ENCODE results near the gene YTHDF1. TPM values are rescaled to one million over a fixed set of nuclear protein-coding genes. Genes with fewer than 3 reads are reported as not detected.
A peak's percentile ranks its signal among the peaks of the same experiment; 100 is the strongest.

Gene YTHDF1
- total RNA-seq, 2 donors from 2014 or later: 64.9 to 73.2 TPM

DNA sequence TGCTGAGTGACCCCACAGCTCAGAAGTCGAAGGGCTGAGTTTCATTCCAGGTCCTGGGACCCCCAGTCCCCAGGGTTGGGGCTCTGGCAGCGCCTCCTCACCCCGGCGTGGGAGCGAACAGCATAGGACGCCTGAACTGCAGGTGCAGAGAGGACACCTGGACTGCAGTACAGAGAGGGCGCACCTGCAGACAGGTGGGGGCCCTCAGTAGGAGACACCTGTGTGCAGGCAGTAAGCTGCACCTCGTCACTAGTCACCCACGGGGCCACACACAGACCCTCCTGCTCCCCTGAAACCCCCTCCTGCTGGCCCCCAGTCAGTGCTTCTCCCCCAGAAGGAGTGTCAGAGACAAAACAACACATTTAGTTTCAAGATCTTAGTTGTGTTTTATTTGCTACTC lies 46.9 kb upstream of the YTHDF1 start:
- Histone ChIP-seq H3K4me1 (ENCODE audit: control insufficient read depth, insufficient read depth, low read length) (no peaks in the 10 kb centered on the region), H3K9ac (ENCODE audit: extremely low read depth, low read length, poor library complexity, severe bottlenecking) (no peak overlapping the region), H3K4me3 (ENCODE audit: low read length) (no peak overlapping the region), H3K36me3 (ENCODE audit: control insufficient read depth, insufficient read depth, low read length) (no peaks in the 10 kb centered on the region), H3K27me3 (ENCODE audit: control insufficient read depth, insufficient read depth, low read length, poor library complexity, severe bottlenecking) (no peaks in the 10 kb centered on the region), H3K27ac (ENCODE audit: low read depth, low read length) (no peak overlapping the region), H3K9me3 (ENCODE audit: control insufficient read depth, low read length) (no peaks in the 10 kb centered on the region)
- 89 to 93% methylated on average over 5 to 9 of the region's 9 CpGs for WGBS, 2 experiments (ENCODE audit: insufficient coverage in 1 of 2, insufficient read length in 1 of 2)
- Mint-ChIP-seq H3K27me3 (ENCODE audit: insufficient read depth) (peaks cover 2% of the 10 kb centered on the region), H3K4me1 (no peaks in the 10 kb centered on the region), H3K27ac (no peak overlapping the region), H3K36me3 (ENCODE audit: low read depth) (no peaks in the 10 kb centered on the region), H3K9me3 (no peaks in the 10 kb centered on the region), H3K4me3 (no peak overlapping the region)
- TF ChIP-seq, protein P1, sequence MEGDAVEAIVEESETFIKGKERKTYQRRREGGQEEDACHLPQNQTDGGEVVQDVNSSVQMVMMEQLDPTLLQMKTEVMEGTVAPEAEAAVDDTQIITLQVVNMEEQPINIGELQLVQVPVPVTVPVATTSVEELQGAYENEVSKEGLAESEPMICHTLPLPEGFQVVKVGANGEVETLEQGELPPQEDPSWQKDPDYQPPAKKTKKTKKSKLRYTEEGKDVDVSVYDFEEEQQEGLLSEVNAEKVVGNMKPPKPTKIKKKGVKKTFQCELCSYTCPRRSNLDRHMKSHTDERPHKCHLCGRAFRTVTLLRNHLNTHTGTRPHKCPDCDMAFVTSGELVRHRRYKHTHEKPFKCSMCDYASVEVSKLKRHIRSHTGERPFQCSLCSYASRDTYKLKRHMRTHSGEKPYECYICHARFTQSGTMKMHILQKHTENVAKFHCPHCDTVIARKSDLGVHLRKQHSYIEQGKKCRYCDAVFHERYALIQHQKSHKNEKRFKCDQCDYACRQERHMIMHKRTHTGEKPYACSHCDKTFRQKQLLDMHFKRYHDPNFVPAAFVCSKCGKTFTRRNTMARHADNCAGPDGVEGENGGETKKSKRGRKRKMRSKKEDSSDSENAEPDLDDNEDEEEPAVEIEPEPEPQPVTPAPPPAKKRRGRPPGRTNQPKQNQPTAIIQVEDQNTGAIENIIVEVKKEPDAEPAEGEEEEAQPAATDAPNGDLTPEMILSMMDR (conservative IDR thresholded peaks at IDR 0.05): no peak
- no peak for DNase-seq

GRCh38 chr20:63261795-63262528 lies 46.0 kb upstream of the YTHDF1 start:
- H3K4me3 Mint-ChIP-seq: no peak overlapping the region

GRCh38 chr20:63261060-63261794 lies 45.3 kb upstream of the YTHDF1 start:
- H3K27ac ChIP-seq (ENCODE audit: low read depth, low read length): peak overlapping the region; percentile 84
- no peak overlapping the region for H3K4me3 Mint-ChIP-seq
- H3K9me3 Mint-ChIP-seq: no peaks in the 10 kb centered on the region
- H3K4me1 ChIP-seq (ENCODE audit: control insufficient read depth, insufficient read depth, low read length): no peaks in the 10 kb centered on the region
- no peak for DNase-seq
- no peaks in the 10 kb centered on the region for H3K36me3 ChIP-seq (ENCODE audit: control insufficient read depth, insufficient read depth, low read length)
- 60 to 76% methylated on average over 18 to 25 of the region's 25 CpGs for WGBS, 2 experiments (ENCODE audit: insufficient coverage in 1 of 2, insufficient read length in 1 of 2)
- peaks cover 10% of the 10 kb centered on the region for H3K27me3 Mint-ChIP-seq (ENCODE audit: insufficient read depth)
- no peaks in the 10 kb centered on the region for H3K9me3 ChIP-seq (ENCODE audit: control insufficient read depth, low read length)
- H3K27ac Mint-ChIP-seq: no peak overlapping the region
- no peaks in the 10 kb centered on the region for H3K36me3 Mint-ChIP-seq (ENCODE audit: low read depth)
- H3K9ac ChIP-seq (ENCODE audit: extremely low read depth, low read length, poor library complexity, severe bottlenecking): no peak overlapping the region
- no peak overlapping the region for H3K4me3 ChIP-seq (ENCODE audit: low read length)
- H3K27me3 ChIP-seq (ENCODE audit: control insufficient read depth, insufficient read depth, low read length, poor library complexity, severe bottlenecking): peaks cover 10% of the 10 kb centered on the region
- TF ChIP-seq, protein P1 (conservative IDR thresholded peaks at IDR 0.05): no peak
- H3K4me1 Mint-ChIP-seq: no peaks in the 10 kb centered on the region

More at GRCh38 chr20:63261795-63262528, 46.0 kb upstream of the YTHDF1 start:
- Histone ChIP-seq H3K36me3 (ENCODE audit: control insufficient read depth, insufficient read depth, low read length) (no peaks in the 10 kb centered on the region), H3K4me1 (ENCODE audit: control insufficient read depth, insufficient read depth, low read length) (no peaks in the 10 kb centered on the region), H3K27me3 (ENCODE audit: control insufficient read depth, insufficient read depth, low read length, poor library complexity, severe bottlenecking) (peaks cover 3% of the 10 kb centered on the region), H3K9me3 (ENCODE audit: control insufficient read depth, low read length) (no peaks in the 10 kb centered on the region), H3K4me3 (ENCODE audit: low read length) (no peak overlapping the region), H3K27ac (ENCODE audit: low read depth, low read length) (peak overlapping the region; percentile 84), H3K9ac (ENCODE audit: extremely low read depth, low read length, poor library complexity, severe bottlenecking) (no peak overlapping the region)
- H3K27ac Mint-ChIP-seq: no peak overlapping the region
- no peak for DNase-seq
- H3K4me1 Mint-ChIP-seq: no peaks in the 10 kb centered on the region
- H3K9me3 Mint-ChIP-seq: no peaks in the 10 kb centered on the region
- TF ChIP-seq, protein P1 (conservative IDR thresholded peaks at IDR 0.05): no peak
- H3K36me3 Mint-ChIP-seq (ENCODE audit: low read depth): no peaks in the 10 kb centered on the region
- 82 to 89% methylated on average over 22 to 30 of the region's 30 CpGs for WGBS, 2 experiments (ENCODE audit: insufficient coverage in 1 of 2, insufficient read length in 1 of 2)
- H3K27me3 Mint-ChIP-seq (ENCODE audit: insufficient read depth): peaks cover 3% of the 10 kb centered on the region
